Measurements from ENCODE around the gene TCF7L2. TPM values are rescaled to one million over a fixed set of nuclear protein-coding genes. Genes with fewer than 3 reads are reported as not detected.

Gene TCF7L2
- total RNA-seq, 2 experiments from 2014 or later, result 0.60 to 0.81 TPM

- ChIA-PET POLR2A (interaction anchor here (0.6 kb wide), 1 partner anchor 15 kb away, joined by 3 read pairs; no protein-coding TSS in a partner anchor), CTCF (no interaction called here)
- Mint-ChIP-seq H3K27ac (no peak overlapping the region), H3K27me3 (peaks cover 12% of the 10 kb centered on the region), H3K9me3 (no peaks in the 10 kb centered on the region), H3K36me3 (ENCODE audit: low read depth) (no peaks in the 10 kb centered on the region), H3K4me3 (no peak overlapping the region), H3K4me1 (peaks cover 3% of the 10 kb centered on the region)
- no peak for DNase-seq
These were observed 95.4 kb downstream of the TCF7L2 start for GRCh38 chr10:113045147-113046055.

- ChIA-PET CTCF (no interaction called here), POLR2A (no interaction called here)
- Mint-ChIP-seq H3K36me3 (ENCODE audit: low read depth) (no peaks in the 10 kb centered on the region), H3K4me3 (no peak overlapping the region), H3K9me3 (no peaks in the 10 kb centered on the region), H3K4me1 (peaks cover 12% of the 10 kb centered on the region), H3K27me3 (peaks cover 22% of the 10 kb centered on the region), H3K27ac (no peak overlapping the region)
- no peak for DNase-seq
These were observed 97.1 kb downstream of the TCF7L2 start for GRCh38 chr10:113047151-113047550.

- ChIA-PET CTCF (no interaction called here), POLR2A (no interaction called here)
- no peaks in the 10 kb centered on the region for H3K9me3 Mint-ChIP-seq
- DNase-seq, result no peak
- H3K4me1 Mint-ChIP-seq, result peaks cover 12% of the 10 kb centered on the region
- H3K27ac Mint-ChIP-seq, result no peak overlapping the region
- no peak overlapping the region for H3K4me3 Mint-ChIP-seq
- no peaks in the 10 kb centered on the region for H3K36me3 Mint-ChIP-seq (ENCODE audit: low read depth)
- peaks cover 20% of the 10 kb centered on the region for H3K27me3 Mint-ChIP-seq
These were observed 97.5 kb downstream of the TCF7L2 start for GRCh38 chr10:113047605-113047962.

- ChIA-PET CTCF (no interaction called here), POLR2A (no interaction called here)
- DNase-seq, result no peak
- Mint-ChIP-seq H3K9me3 (no peaks in the 10 kb centered on the region), H3K4me3 (no peak overlapping the region), H3K27me3 (peaks cover 25% of the 10 kb centered on the region), H3K36me3 (ENCODE audit: low read depth) (no peaks in the 10 kb centered on the region), H3K4me1 (peaks cover 12% of the 10 kb centered on the region), H3K27ac (no peak overlapping the region)
These were observed 98.1 kb downstream of the TCF7L2 start for GRCh38 chr10:113047963-113048781.

DNA sequence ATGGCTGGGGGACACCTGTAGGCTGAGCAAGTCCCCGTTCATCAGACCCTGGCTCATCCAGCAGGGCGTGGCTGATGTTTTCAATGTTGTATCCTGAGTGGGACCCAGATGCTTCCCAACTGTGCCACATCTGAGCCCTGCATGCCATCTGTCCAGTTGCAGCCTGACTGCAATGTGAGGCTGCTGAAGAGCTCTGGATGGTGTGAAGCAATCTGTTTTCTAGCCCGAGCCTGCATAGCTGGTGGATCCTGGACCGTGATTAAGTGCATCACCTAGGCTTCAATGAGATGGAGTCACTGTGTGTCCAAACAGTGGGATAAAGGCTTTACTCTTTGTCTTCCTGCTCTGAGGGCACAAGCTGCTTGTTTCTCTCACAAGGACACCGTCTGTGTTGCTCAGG is 99.8 kb downstream of the TCF7L2 start:
- ChIA-PET CTCF (no interaction called here), POLR2A (no interaction called here)
- Mint-ChIP-seq H3K36me3 (ENCODE audit: low read depth) (no peaks in the 10 kb centered on the region), H3K27me3 (peaks cover 30% of the 10 kb centered on the region), H3K4me1 (peaks cover 12% of the 10 kb centered on the region), H3K27ac (no peak overlapping the region), H3K4me3 (no peak overlapping the region), H3K9me3 (no peaks in the 10 kb centered on the region)
- DNase-seq, result no peak

DNA sequence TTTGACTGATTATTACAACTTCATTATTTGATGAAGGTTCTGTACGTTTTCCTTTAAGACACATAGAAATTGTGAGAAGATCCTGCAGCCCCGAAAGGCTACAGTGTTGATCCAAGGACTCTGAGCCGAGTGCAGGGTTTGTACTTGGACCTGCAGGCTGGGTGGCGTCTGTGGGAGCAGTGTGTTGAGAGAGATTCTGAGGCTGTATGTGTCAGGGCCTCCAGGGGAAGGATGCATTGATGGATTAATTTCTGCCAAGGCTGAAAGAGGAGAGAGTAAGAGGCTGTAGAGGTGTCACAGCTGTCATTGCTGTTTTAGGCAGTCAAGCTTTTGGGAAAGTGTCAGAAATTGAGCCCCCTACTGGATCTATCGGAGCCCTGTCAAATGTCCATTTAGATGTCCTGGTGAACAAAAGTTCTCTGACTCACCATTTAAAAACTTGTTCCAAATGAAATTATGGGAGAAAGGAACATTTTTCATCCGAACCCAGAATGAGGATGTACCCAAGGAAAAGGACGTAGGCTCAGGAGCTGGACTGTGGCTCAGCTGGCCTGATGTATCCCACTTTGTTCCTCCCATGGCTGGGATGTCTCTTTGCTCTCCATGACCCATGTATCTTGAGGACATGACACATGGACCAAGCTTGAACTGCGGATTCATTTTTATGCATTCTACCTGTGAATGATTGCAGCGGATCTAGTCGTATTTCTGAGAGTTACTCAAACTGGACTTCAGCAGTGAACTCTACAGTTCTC is 102.2 kb downstream of the TCF7L2 start:
- Mint-ChIP-seq H3K9me3 (no peaks in the 10 kb centered on the region), H3K27ac (no peak overlapping the region), H3K36me3 (ENCODE audit: low read depth) (no peaks in the 10 kb centered on the region), H3K27me3 (peaks cover 36% of the 10 kb centered on the region), H3K4me3 (no peak overlapping the region), H3K4me1 (peaks cover 12% of the 10 kb centered on the region)
- ChIA-PET CTCF (no interaction called here), POLR2A (no interaction called here)
- no peak for DNase-seq

- no peak for DNase-seq
- Mint-ChIP-seq H3K27ac (no peak overlapping the region), H3K27me3 (peaks cover 36% of the 10 kb centered on the region), H3K36me3 (ENCODE audit: low read depth) (no peaks in the 10 kb centered on the region), H3K4me1 (peaks cover 12% of the 10 kb centered on the region), H3K9me3 (no peaks in the 10 kb centered on the region), H3K4me3 (no peak overlapping the region)
- POLR2A ChIA-PET, result no interaction called here
- CTCF ChIA-PET, result no interaction called here
These were observed 103.0 kb downstream of the TCF7L2 start for GRCh38 chr10:113053091-113053490.

DNA sequence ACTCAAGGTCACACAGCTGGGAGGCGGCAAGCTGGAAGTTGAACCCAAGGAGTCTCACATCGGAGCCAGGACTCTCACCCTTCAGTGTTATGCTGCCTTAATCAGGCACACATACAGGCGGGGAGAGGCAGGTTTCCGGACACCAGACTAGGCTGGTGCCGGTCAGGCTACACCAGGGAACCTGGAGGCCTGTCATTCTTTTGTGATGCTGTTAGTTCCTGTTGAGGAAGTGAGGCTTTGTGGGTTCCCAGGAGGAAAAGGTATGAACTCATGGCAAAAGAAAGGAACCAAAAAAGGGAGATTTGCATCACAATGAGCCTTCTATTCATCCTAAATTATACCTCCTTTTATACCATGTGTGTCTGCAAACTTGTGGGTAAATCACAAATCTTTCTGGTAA is 103.8 kb downstream of the TCF7L2 start:
- Mint-ChIP-seq H3K4me3 (no peak overlapping the region), H3K36me3 (ENCODE audit: low read depth) (no peaks in the 10 kb centered on the region), H3K27ac (no peak overlapping the region), H3K4me1 (peaks cover 12% of the 10 kb centered on the region), H3K27me3 (peaks cover 36% of the 10 kb centered on the region), H3K9me3 (no peaks in the 10 kb centered on the region)
- POLR2A ChIA-PET, result no interaction called here
- CTCF ChIA-PET, result no interaction called here
- no peak for DNase-seq

GRCh38 chr10:113055458-113055857 is 105.4 kb downstream of the TCF7L2 start:
- Mint-ChIP-seq H3K27ac (no peak overlapping the region), H3K27me3 (peaks cover 29% of the 10 kb centered on the region), H3K36me3 (ENCODE audit: low read depth) (no peaks in the 10 kb centered on the region), H3K4me1 (peaks cover 9% of the 10 kb centered on the region), H3K9me3 (no peaks in the 10 kb centered on the region), H3K4me3 (no peak overlapping the region)
- DNase-seq, result no peak
- POLR2A ChIA-PET, result no interaction called here
- CTCF ChIA-PET, result no interaction called here

DNA sequence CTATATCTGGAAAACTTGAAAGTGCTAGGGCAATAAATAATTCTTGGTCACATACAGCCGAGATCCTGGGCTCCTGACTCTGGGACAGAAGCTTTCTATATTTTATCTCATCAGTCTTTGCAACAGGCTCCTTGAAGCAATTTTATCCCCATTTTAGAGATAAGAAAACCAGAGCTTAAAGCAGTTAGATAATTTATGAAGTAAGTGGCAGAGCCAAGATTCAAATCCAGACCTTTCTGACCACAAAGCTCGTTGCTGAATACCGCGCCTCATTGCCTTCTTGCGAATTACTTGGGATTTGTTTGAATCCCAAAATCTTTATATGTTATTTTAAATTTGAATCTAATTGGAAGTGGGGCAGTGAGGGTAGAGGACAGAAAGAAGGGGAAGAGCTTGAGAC is 106.0 kb downstream of the TCF7L2 start:
- Mint-ChIP-seq H3K27me3 (peaks cover 27% of the 10 kb centered on the region), H3K4me1 (peaks cover 5% of the 10 kb centered on the region), H3K9me3 (no peaks in the 10 kb centered on the region), H3K4me3 (no peak overlapping the region), H3K27ac (no peak overlapping the region), H3K36me3 (ENCODE audit: low read depth) (no peaks in the 10 kb centered on the region)
- DNase-seq, result no peak
- ChIA-PET CTCF (no interaction called here), POLR2A (no interaction called here)

GRCh38 chr10:113056441-113057021 is 106.5 kb downstream of the TCF7L2 start:
- Mint-ChIP-seq H3K27ac (no peak overlapping the region), H3K4me3 (no peak overlapping the region), H3K27me3 (peaks cover 24% of the 10 kb centered on the region), H3K9me3 (no peaks in the 10 kb centered on the region), H3K36me3 (ENCODE audit: low read depth) (no peaks in the 10 kb centered on the region), H3K4me1 (peaks cover 2% of the 10 kb centered on the region)
- ChIA-PET CTCF (no interaction called here), POLR2A (no interaction called here)
- no peak for DNase-seq

GRCh38 chr10:113057948-113058522 is 108.0 kb downstream of the TCF7L2 start:
- Mint-ChIP-seq H3K4me1 (no peaks in the 10 kb centered on the region), H3K4me3 (no peak overlapping the region), H3K27ac (no peak overlapping the region), H3K36me3 (ENCODE audit: low read depth) (no peaks in the 10 kb centered on the region), H3K9me3 (no peaks in the 10 kb centered on the region), H3K27me3 (peaks cover 13% of the 10 kb centered on the region)
- CTCF ChIA-PET, result no interaction called here
- DNase-seq, result no peak
- POLR2A ChIA-PET, result no interaction called here

Data from activated CD4-positive, alpha-beta T cell treated with anti-CD3 and anti-CD28 coated beads, Interleukin-2, amount 10 ng/mL, durations not matched to agents 7 days and 5 days (primary cell).